Pancreas (tissue), 10 donors: ENCODE measurements around the gene GABARAPL1. TPM values are rescaled to one million over a fixed set of nuclear protein-coding genes. Genes with fewer than 3 reads are reported as not detected.
"Not testable (repeated sequence)": the region's sequence is repeated elsewhere in the genome, so short reads cannot be mapped to it uniquely, and the experiment has no call there.

Experiments
- ATAC-seq, 4 donors: fragments of 200-7000 bp; cut with Tn5 transposase; one replicate each; pipeline versions ENCODE4 v1.8.0 to v1.9.1; 2020; ENCODE audit warnings: mild to moderate bottlenecking in 4 of 4, moderate library complexity in 4 of 4
- DNase-seq, 6 donors: peaks; one replicate each; pipeline ENCODE4 v3.0.0-alpha.2; 2020
- FAIRE-seq: peaks from 2 replicates; lab custom pipeline; 2012; peaks lifted over from hg19 to GRCh38; lab: Jason Lieb, UNC
- H3K27ac ChIP-seq, 4 donors: fragments of 200-600 bp; sonication (generic); 1 replicate in 3 of 4; 2 replicates in 1 of 4; pipeline versions ENCODE4 v1.5.0 to v1.8.0; 2020
- H3K27me3 ChIP-seq, 4 donors: fragments of 200-600 bp; one replicate each; pipeline ENCODE4 v1.8.0; 2021
- H3K36me3 ChIP-seq, 3 donors: fragments of 200-600 bp; sonication (generic) in 1 of 3; one replicate each; pipeline versions ENCODE4 v1.5.0 to v1.8.0; 2020 to 2021
- H3K4me1 ChIP-seq, 3 donors: fragments of 200-600 bp; one replicate each; pipeline ENCODE4 v1.8.0; 2021
- H3K4me3 ChIP-seq, 4 donors: fragments of 200-600 bp; sonication (generic) in 2 of 4; one replicate each; pipeline versions ENCODE4 v1.5.0 to v1.8.0; 2020 to 2021
- H3K9me3 ChIP-seq, 4 donors: fragments of 200-600 bp; one replicate each; pipeline ENCODE4 v1.8.0; 2021
- CTCF ChIP-seq, 4 donors: fragments of 200-600 bp; sonication (generic) in 3 of 4; IDR thresholded peaks; one replicate each; pipeline versions ENCODE4 v1.5.0 to v1.8.0; 2021; ENCODE audit warnings: antibody characterized with exemption in 4 of 4
- WGBS, 2 donors: extraction: QIAGEN DNeasy Blood & Tissue Kit; methylation state at CpG; one replicate each; pipeline ENCODE4 v1.1.7; 2013; 5-methylcytosine and 5-hydroxymethylcytosine counted together
- intact Hi-C, 3 donors: fragments of 100-400 bp; cut with DNase I; formaldehyde crosslinking; loops; one replicate each; pipeline versions ENCODE4 v1.11.1 to v1.14.2; 2022
- polyA plus RNA-seq, 2 donors: library from polyadenylated mRNA; stranded (reverse); fragments of 200-250 nt; gene quantifications; one replicate each; pipeline ENCODE4 v1.2.3, GENCODE V29; 2013
- total RNA-seq, 6 donors: library from RNA; stranded (reverse); fragmentation: NEBNext Ultra II Directional in 4 of 6; extraction: Animal tissue kit (Norgen Biotek cat#: 25700) in 4 of 6; gene quantifications; one replicate each; pipeline versions ENCODE4 v1.2.1 to v1.2.4, GENCODE V29; 2021 to 2023
- donor health status: healthy with polysubstance abuse.
- donor health status: DM: no; HTN: no; CAD: no; lungs with moderate emphysema.
- donor health status: DM: no; HTN: no; CAD: no.
- donor health status: control.
- donor health status: control.
- donor health status: Bipolar disorder and iron deficiency.
- donor health status: DM: yes; HTN: yes; CAD: no.
- donor health status: DM: no; HTN: no; CAD: no.
- donor health status: DM: no; HTN: no; CAD: no.
- donor health status: DM: yes; HTN: yes; CAD: no.

GABARAPL1 gene
- total and polyA plus RNA-seq, 8 donors, result 51.1 to 111 (median 58.8) TPM

- DNase-seq, result no peak
- Histone ChIP-seq H3K27ac (no peak overlapping the region), H3K4me3 (no peak overlapping the region), H3K9me3 (no peaks in the 10 kb centered on the region), H3K27me3 (no peaks in the 10 kb centered on the region), H3K4me1 (peaks cover 14 to 21% (median 17%) of the 10 kb centered on the region in 3 donors), H3K36me3 (peaks cover 4 to 53% (median 18%) of the 10 kb centered on the region in 3 donors)
- intact Hi-C loops, result no loop called here
- no peak for TF ChIP-seq CTCF (IDR thresholded peaks at IDR 0.05)
- no peak for FAIRE-seq
- ATAC-seq, result no peak
- 89 to 90% methylated on average over 6 of the region's 6 CpGs for WGBS, 2 donors
These were observed 5.3 kb downstream of the GABARAPL1 start for GRCh38 chr12:10218021-10218420.

- H3K9me3 ChIP-seq, result no peaks in the 10 kb centered on the region
- ATAC-seq (peak; percentile 94 to 97 (median 96)), DNase-seq (peak in 4 of 6 donors; percentile 69 to 81 (median 78)), FAIRE-seq (no peak)
- H3K4me1 ChIP-seq, result peaks cover 10 to 16% (median 14%) of the 10 kb centered on the region in 3 donors
- 35 to 39% methylated on average over 8 of the region's 8 CpGs for whole genome bisulfite sequencing, 2 donors
- H3K4me3 ChIP-seq, result no peak overlapping the region
- no peak for TF ChIP-seq CTCF (IDR thresholded peaks at IDR 0.05)
- peak overlapping the region in 3 of 4 donors; percentile 25 to 58 (median 52) for H3K27ac ChIP-seq
- H3K27me3 ChIP-seq, result no peaks in the 10 kb centered on the region
- intact Hi-C loops, result no loop called here
- H3K36me3 ChIP-seq, result peaks cover 4 to 66% (median 23%) of the 10 kb centered on the region in 3 donors
These were observed 7.9 kb downstream of the GABARAPL1 start for GRCh38 chr12:10220398-10221077.

- Histone ChIP-seq H3K27me3 (no peaks in the 10 kb centered on the region), H3K4me1 (peaks cover 5 to 13% (median 8%) of the 10 kb centered on the region in 3 donors), H3K36me3 (peaks cover 4 to 66% (median 23%) of the 10 kb centered on the region in 3 donors), H3K9me3 (no peaks in the 10 kb centered on the region), H3K27ac (no peak overlapping the region), H3K4me3 (no peak overlapping the region)
- no peak for DNase-seq
- ATAC-seq, result no peak
- FAIRE-seq, result no peak
- intact Hi-C loops, result no loop called here
- TF ChIP-seq CTCF (IDR thresholded peaks at IDR 0.05), result no peak
- WGBS, 2 donors, result 94 to 96% methylated on average over 5 of the region's 5 CpGs
These were observed 9.2 kb downstream of the GABARAPL1 start for GRCh38 chr12:10221846-10222245.

GRCh38 chr12:10223208-10223607 lies 10.5 kb downstream of the GABARAPL1 start:
- intact Hi-C loops, result no loop called here
- Histone ChIP-seq H3K4me3 (no peak overlapping the region), H3K27me3 (no peaks in the 10 kb centered on the region), H3K27ac (no peak overlapping the region), H3K4me1 (peaks cover 5 to 10% (median 8%) of the 10 kb centered on the region in 3 donors), H3K9me3 (no peaks in the 10 kb centered on the region), H3K36me3 (peaks cover 4 to 60% (median 23%) of the 10 kb centered on the region in 3 donors)
- no peak for ATAC-seq
- TF ChIP-seq CTCF (IDR thresholded peaks at IDR 0.05), result no peak
- no peak for DNase-seq
- WGBS, 2 donors, result 88 to 91% methylated on average over 5 of the region's 5 CpGs
- FAIRE-seq, result no peak

- intact Hi-C loops, H3K9me3 ChIP-seq, H3K4me3 ChIP-seq, ATAC-seq, H3K27me3 ChIP-seq, FAIRE-seq, H3K4me1 ChIP-seq, H3K27ac ChIP-seq: not testable (repeated sequence)
- peak in 1 of 6 donors; percentile 57 for DNase-seq
- H3K36me3 ChIP-seq, result peaks cover 4 to 38% (median 18%) of the 10 kb centered on the region in 3 donors
- 93 to 94% methylated on average over 18 to 21 of the region's 26 CpGs for WGBS, 2 donors
These were observed 12.7 kb downstream of the GABARAPL1 start for GRCh38 chr12:10225426-10225825.
